Activated CD8-positive, alpha-beta T cell treated with anti-CD3 and anti-CD28 coated beads, Interleukin-2, amount 10 ng/mL, durations not matched to agents 7 days and 5 days (primary cell): ENCODE measurements around the gene MTCH1. TPM values are rescaled to one million over a fixed set of nuclear protein-coding genes. Genes with fewer than 3 reads are reported as not detected.
"Not testable (repeated sequence)": the region's sequence is repeated elsewhere in the genome, so short reads cannot be mapped to it uniquely, and the experiment has no call there.

Source experiments
- ATAC-seq: fragments of 150-1000 bp; cut with Tn5 transposase; one replicate; pipeline ENCODE4 v1.10.0; 2021; ENCODE audit warnings: moderate library complexity
- CTCF ChIA-PET: fragments of 350-600 bp; sonication (Branson Sonifier 250); formaldehyde crosslinking; loops from one replicate; lab custom pipeline; 2021; ENCODE audit warnings: antibody characterized with exemption; lab: Charles Lee
- POLR2A ChIA-PET: fragments of 350-600 bp; sonication (Branson Sonifier 250); formaldehyde crosslinking; loops from one replicate; lab custom pipeline; 2021; ENCODE audit warnings: antibody characterized with exemption; lab: Charles Lee
- DNase-seq: peaks from one replicate; pipeline ENCODE4 v3.0.0-alpha.2; 2020
- H3K27ac Mint-ChIP-seq: one replicate; pipeline ENCODE4 v1.8.0; 2021; ENCODE audit warnings: mild to moderate bottlenecking, mixed read lengths
- H3K27me3 Mint-ChIP-seq: one replicate; pipeline ENCODE4 v1.8.0; 2021; ENCODE audit warnings: low read depth, mixed read lengths
- H3K36me3 Mint-ChIP-seq: one replicate; pipeline ENCODE4 v1.8.0; 2021; ENCODE audit warnings: low read depth, mixed read lengths
- H3K4me1 Mint-ChIP-seq: one replicate; pipeline ENCODE4 v1.8.0; 2021; ENCODE audit warnings: low read depth, mixed read lengths
- H3K4me3 Mint-ChIP-seq: one replicate; pipeline ENCODE4 v1.8.0; 2021; ENCODE audit warnings: mild to moderate bottlenecking, mixed read lengths
- H3K9me3 Mint-ChIP-seq: one replicate; pipeline ENCODE4 v1.8.0; 2022; ENCODE audit warnings: mixed read lengths; ENCODE audit not compliant: insufficient read depth
- total RNA-seq, 2 experiments: library from RNA; stranded (reverse); gene quantifications; one replicate each; pipeline ENCODE4 v1.2.3, GENCODE V29; 2021

The MTCH1 gene
- total RNA-seq, 2 experiments from 2014 or later = 117 to 122 TPM

DNA sequence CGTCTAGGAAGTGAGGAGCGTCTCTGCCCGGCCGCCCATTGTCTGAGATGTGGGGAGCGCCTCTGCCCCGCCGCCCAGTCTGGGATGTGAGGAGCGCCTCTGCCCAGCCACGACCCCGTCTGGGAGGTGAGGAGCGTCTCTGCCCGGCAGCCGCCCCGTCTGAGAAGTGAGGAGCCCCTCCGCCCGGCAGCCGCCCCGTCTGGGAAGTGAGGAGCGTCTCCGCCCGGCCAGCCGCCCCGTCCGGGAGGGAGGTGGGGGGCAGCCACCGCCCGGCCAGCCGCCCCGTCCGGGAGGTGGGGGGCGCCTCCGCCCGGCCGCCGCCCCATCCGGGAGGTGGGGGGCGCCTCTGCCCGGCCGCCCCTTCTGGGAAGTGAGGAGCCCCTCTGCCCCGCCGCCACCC, 44.4 kb downstream of the MTCH1 start:
- POLR2A ChIA-PET, H3K36me3 Mint-ChIP-seq, H3K4me1 Mint-ChIP-seq, CTCF ChIA-PET, H3K4me3 Mint-ChIP-seq, H3K27ac Mint-ChIP-seq, ATAC-seq, H3K9me3 Mint-ChIP-seq, DNase-seq: not testable (repeated sequence)
- H3K27me3 Mint-ChIP-seq = peaks cover 12% of the 10 kb centered on the region

DNA sequence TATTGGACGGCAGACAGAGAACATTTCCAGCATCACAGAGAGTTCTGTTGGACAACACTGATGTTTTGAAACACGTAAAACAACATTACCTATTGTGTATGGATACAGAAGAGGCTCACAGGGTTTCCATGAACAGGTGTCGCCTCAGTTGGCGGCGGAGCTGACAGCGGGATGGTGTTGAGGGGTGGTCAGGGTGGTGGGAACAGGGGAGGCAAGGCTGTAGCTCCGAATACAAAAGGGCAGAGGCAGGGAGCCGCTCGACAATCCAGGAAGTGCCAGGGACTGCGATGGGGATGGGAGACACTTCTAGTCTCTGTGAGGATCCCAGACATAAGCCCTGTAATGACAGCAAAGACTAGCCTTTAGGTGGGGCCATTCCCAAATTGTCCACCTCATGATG, 46.0 kb downstream of the MTCH1 start:
- ChIA-PET POLR2A (no interaction called here), CTCF (no interaction called here)
- DNase-seq = no peak
- Mint-ChIP-seq H3K4me3 (no peak overlapping the region), H3K36me3 (no peaks in the 10 kb centered on the region), H3K27me3 (peaks cover 12% of the 10 kb centered on the region), H3K4me1 (peaks cover 7% of the 10 kb centered on the region), H3K27ac (no peak overlapping the region), H3K9me3 (no peaks in the 10 kb centered on the region)
- no peak for ATAC-seq

GRCh38 chr6:36939005-36939404, 47.0 kb downstream of the MTCH1 start:
- H3K36me3 Mint-ChIP-seq, DNase-seq, POLR2A ChIA-PET, CTCF ChIA-PET, H3K4me1 Mint-ChIP-seq, ATAC-seq, H3K4me3 Mint-ChIP-seq, H3K27ac Mint-ChIP-seq, H3K9me3 Mint-ChIP-seq: not testable (repeated sequence)
- H3K27me3 Mint-ChIP-seq = peaks cover 14% of the 10 kb centered on the region

- H3K4me3 Mint-ChIP-seq = no peak overlapping the region
- peaks cover 11% of the 10 kb centered on the region for H3K4me1 Mint-ChIP-seq
- H3K27ac Mint-ChIP-seq = no peak overlapping the region
- peaks cover 14% of the 10 kb centered on the region for H3K27me3 Mint-ChIP-seq
- no peaks in the 10 kb centered on the region for H3K36me3 Mint-ChIP-seq
- ChIA-PET CTCF (no interaction called here), POLR2A (no interaction called here)
- DNase-seq (no peak), ATAC-seq (no peak)
- H3K9me3 Mint-ChIP-seq = no peaks in the 10 kb centered on the region
Observed at GRCh38 chr6:36938536-36938935, 47.5 kb downstream of the MTCH1 start.

GRCh38 chr6:36937896-36938295, 48.1 kb downstream of the MTCH1 start:
- Mint-ChIP-seq H3K4me1 (peaks cover 8% of the 10 kb centered on the region), H3K9me3 (no peaks in the 10 kb centered on the region), H3K36me3 (no peaks in the 10 kb centered on the region), H3K27me3 (peaks cover 10% of the 10 kb centered on the region), H3K4me3 (no peak overlapping the region), H3K27ac (no peak overlapping the region)
- no peak for ATAC-seq
- CTCF ChIA-PET = interaction anchor here (1.5 kb wide), 1 partner anchor 41 kb away, joined by 3 read pairs; no protein-coding TSS in a partner anchor
- no peak for DNase-seq
- POLR2A ChIA-PET = interaction anchor here (1.2 kb wide), 1 partner anchor 10 kb away, joined by 3 read pairs; no protein-coding TSS in a partner anchor

- Mint-ChIP-seq H3K36me3 (no peaks in the 10 kb centered on the region), H3K27me3 (peaks cover 9% of the 10 kb centered on the region), H3K27ac (no peak overlapping the region), H3K4me1 (peaks cover 8% of the 10 kb centered on the region), H3K9me3 (no peaks in the 10 kb centered on the region), H3K4me3 (no peak overlapping the region)
- ChIA-PET CTCF (interaction anchor here (0.6 to 1.5 kb wide), 4 partner anchors 23 to 299 kb away, joined by 3 read pairs; no protein-coding TSS in a partner anchor), POLR2A (interaction anchor here (1.2 kb wide), 1 partner anchor 9 kb away, joined by 3 read pairs; no protein-coding TSS in a partner anchor)
- DNase-seq (no peak), ATAC-seq (no peak)
Observed at GRCh38 chr6:36936824-36937223, 49.2 kb downstream of the MTCH1 start.

DNA sequence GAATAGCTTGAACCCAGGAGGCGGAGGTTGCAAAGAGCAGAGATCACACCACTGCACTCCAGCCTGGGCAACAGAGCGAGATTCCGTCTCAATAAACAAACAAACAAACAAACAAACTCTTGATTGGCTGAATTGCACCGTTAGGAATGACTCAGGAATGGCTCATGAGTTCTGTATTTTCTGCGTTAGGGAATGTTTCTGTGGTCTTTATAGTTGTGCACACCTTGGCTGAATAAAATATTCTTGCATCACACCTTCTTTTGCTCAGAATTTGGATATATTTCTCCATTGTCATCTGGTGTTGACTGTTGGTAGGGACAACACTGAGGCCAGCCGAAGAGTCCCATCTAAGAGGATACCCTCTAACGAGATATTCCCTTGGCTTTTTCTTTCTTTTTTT, 51.1 kb downstream of the MTCH1 start:
- ATAC-seq = no peak
- CTCF ChIA-PET = no interaction called here
- H3K27me3 Mint-ChIP-seq = peaks cover 4% of the 10 kb centered on the region
- POLR2A ChIA-PET = no interaction called here
- no peak overlapping the region for H3K27ac Mint-ChIP-seq
- H3K4me3 Mint-ChIP-seq = no peak overlapping the region
- DNase-seq = no peak
- peaks cover 8% of the 10 kb centered on the region for H3K4me1 Mint-ChIP-seq
- H3K9me3 Mint-ChIP-seq = no peaks in the 10 kb centered on the region
- H3K36me3 Mint-ChIP-seq = no peaks in the 10 kb centered on the region

- H3K4me3 Mint-ChIP-seq = no peak overlapping the region
- POLR2A ChIA-PET = no interaction called here
- peaks cover 8% of the 10 kb centered on the region for H3K4me1 Mint-ChIP-seq
- H3K36me3 Mint-ChIP-seq = no peaks in the 10 kb centered on the region
- DNase-seq (no peak), ATAC-seq (no peak)
- CTCF ChIA-PET = interaction anchor here (0.8 kb wide), 1 partner anchor 46 kb away, joined by 3 read pairs; no protein-coding TSS in a partner anchor
- no peaks in the 10 kb centered on the region for H3K9me3 Mint-ChIP-seq
- H3K27me3 Mint-ChIP-seq = peaks cover 4% of the 10 kb centered on the region
- H3K27ac Mint-ChIP-seq = no peak overlapping the region
Observed at GRCh38 chr6:36933519-36933918, 52.5 kb downstream of the MTCH1 start.

- CTCF ChIA-PET = interaction anchor here (0.8 to 1.1 kb wide), 2 partner anchors 46 to 85 kb away, joined by 3 read pairs; no protein-coding TSS in a partner anchor
- Mint-ChIP-seq H3K4me1 (peaks cover 8% of the 10 kb centered on the region), H3K36me3 (no peaks in the 10 kb centered on the region), H3K9me3 (no peaks in the 10 kb centered on the region), H3K27me3 (peaks cover 4% of the 10 kb centered on the region), H3K4me3 (no peak overlapping the region), H3K27ac (no peak overlapping the region)
- DNase-seq = no peak
- POLR2A ChIA-PET = no interaction called here
- no peak for ATAC-seq
Observed at GRCh38 chr6:36933102-36933501, 52.9 kb downstream of the MTCH1 start.

GRCh38 chr6:36930483-36930882, 55.5 kb downstream of the MTCH1 start:
- ChIA-PET CTCF (no interaction called here), POLR2A (interaction anchor here (0.6 kb wide), 1 partner anchor 13 kb away, joined by 3 read pairs; no protein-coding TSS in a partner anchor)
- ATAC-seq (no peak), DNase-seq (no peak)
- Mint-ChIP-seq H3K4me3 (no peak overlapping the region), H3K27me3 (peaks cover 3% of the 10 kb centered on the region), H3K36me3 (peaks cover 5% of the 10 kb centered on the region), H3K4me1 (peaks cover 18% of the 10 kb centered on the region), H3K9me3 (no peaks in the 10 kb centered on the region), H3K27ac (no peak overlapping the region)

DNA sequence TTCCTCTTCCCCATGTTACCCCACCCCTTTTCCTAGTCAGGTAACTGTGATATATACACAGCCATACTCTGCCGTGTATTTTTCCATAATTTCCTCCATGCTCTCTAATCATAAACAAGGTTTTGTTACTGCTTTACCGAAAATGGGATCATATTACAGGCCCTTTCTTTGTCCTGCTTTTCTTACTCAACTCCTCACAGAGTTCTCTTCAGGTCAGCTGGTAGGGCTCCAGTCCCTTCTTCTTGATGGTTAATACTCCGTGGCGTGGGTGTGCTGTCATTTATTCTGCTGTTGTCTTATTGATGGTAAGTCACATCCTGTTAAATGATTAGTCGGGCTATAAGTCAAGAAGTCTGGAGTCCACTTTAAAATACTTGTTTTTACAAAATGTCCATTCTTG, 56.4 kb downstream of the MTCH1 start:
- CTCF ChIA-PET = no interaction called here
- Mint-ChIP-seq H3K9me3 (no peaks in the 10 kb centered on the region), H3K36me3 (peaks cover 9% of the 10 kb centered on the region), H3K4me1 (peaks cover 22% of the 10 kb centered on the region), H3K27me3 (no peaks in the 10 kb centered on the region), H3K27ac (no peak overlapping the region), H3K4me3 (no peak overlapping the region)
- no peak for ATAC-seq
- POLR2A ChIA-PET = no interaction called here
- DNase-seq = no peak

GRCh38 chr6:36929152-36929551, 56.8 kb downstream of the MTCH1 start:
- ChIA-PET CTCF (no interaction called here), POLR2A (interaction anchor here (0.5 to 1.6 kb wide), 2 partner anchors 8 to 68 kb away, joined by 3 to 4 read pairs; no protein-coding TSS in a partner anchor)
- H3K4me1 Mint-ChIP-seq = peaks cover 27% of the 10 kb centered on the region
- H3K27me3 Mint-ChIP-seq = no peaks in the 10 kb centered on the region
- no peak overlapping the region for H3K27ac Mint-ChIP-seq
- peaks cover 13% of the 10 kb centered on the region for H3K36me3 Mint-ChIP-seq
- no peaks in the 10 kb centered on the region for H3K9me3 Mint-ChIP-seq
- DNase-seq (no peak), ATAC-seq (no peak)
- no peak overlapping the region for H3K4me3 Mint-ChIP-seq
